Epithelial cell of esophagus (primary cell): ENCODE measurements around the gene PPARA.
A peak's percentile ranks its signal among the peaks of the same experiment; 100 is the strongest.

Source experiments
- DNase-seq: peaks from one replicate; pipeline ENCODE4 v3.0.0; 2010; ENCODE audit warnings: low read depth
- H3K4me3 ChIP-seq: 2 replicates; pipeline ENCODE4 v1.5.1; 2011; ENCODE audit warnings: mild to moderate bottlenecking, low read length, control low read depth
- CTCF ChIP-seq: IDR thresholded peaks from 2 replicates; pipeline ENCODE4 v1.5.1; 2011; ENCODE audit warnings: low read depth, mild to moderate bottlenecking, low read length, control low read depth, inconsistent platforms; ENCODE audit not compliant: insufficient read depth; ENCODE audit errors: missing control alignments

PPARA gene

GRCh38 chr22:46108564-46109473, 41.5 kb upstream of the PPARA start:
- TF ChIP-seq CTCF: no peak
- DNase-seq: peak; percentile 55
- no peak overlapping the region for H3K4me3 ChIP-seq

- no peak for DNase-seq
- no peak overlapping the region for H3K4me3 ChIP-seq
- TF ChIP-seq CTCF: no peak
Measured at GRCh38 chr22:46109474-46110003, 40.8 kb upstream of the PPARA start.

- peak; percentile 62 for DNase-seq
- no peak for TF ChIP-seq CTCF
- no peak overlapping the region for H3K4me3 ChIP-seq
Measured at GRCh38 chr22:46110215-46110614, 40.1 kb upstream of the PPARA start.

- H3K4me3 ChIP-seq: no peak overlapping the region
- no peak for TF ChIP-seq CTCF
- no peak for DNase-seq
Measured at GRCh38 chr22:46111645-46112306, 38.5 kb upstream of the PPARA start.

GRCh38 chr22:46112405-46112804, 37.9 kb upstream of the PPARA start:
- no peak for TF ChIP-seq CTCF
- DNase-seq: no peak
- H3K4me3 ChIP-seq: no peak overlapping the region

GRCh38 chr22:46113110-46113909, 37.0 kb upstream of the PPARA start:
- TF ChIP-seq CTCF: no peak
- no peak for DNase-seq
- no peak overlapping the region for H3K4me3 ChIP-seq
